Thyroid gland (tissue), 4 donors: ENCODE measurements around the gene TH. TPM values are rescaled to one million over a fixed set of nuclear protein-coding genes. Genes with fewer than 3 reads are reported as not detected.

Source experiments
- DNase-seq, 2 donors: peaks; one replicate each; pipeline ENCODE4 v3.0.0-alpha.2; 2019
- H3K27ac ChIP-seq, 3 donors: fragments of 200-600 bp; sonication (generic); 1 replicate in 2 of 3; 2 replicates in 1 of 3; pipeline ENCODE4 v1.5.1; 2016 to 2019; ENCODE audit warnings: mild to moderate bottlenecking in 1 of 3, moderate library complexity in 1 of 3
- H3K27me3 ChIP-seq: fragments of 200-600 bp; sonication (generic); one replicate; pipeline ENCODE4 v1.5.1; 2019
- H3K36me3 ChIP-seq, 2 donors: fragments of 200-600 bp; sonication (generic); one replicate each; pipeline ENCODE4 v1.5.1; 2016 to 2019
- H3K4me1 ChIP-seq, 2 donors: fragments of 200-600 bp; sonication (generic); one replicate each; pipeline ENCODE4 v1.5.1; 2017 to 2019
- H3K4me3 ChIP-seq, 3 donors: fragments of 200-600 bp; sonication (generic); replicated peaks in 1 of 3; 1 replicate in 2 of 3; 2 replicates in 1 of 3; pipeline ENCODE4 v1.5.1; 2016; ENCODE audit warnings: mild to moderate bottlenecking in 1 of 3
- H3K9me3 ChIP-seq: fragments of 200-600 bp; sonication (generic); one replicate; pipeline ENCODE4 v1.5.1; 2017
- CTCF ChIP-seq, 6 experiments: fragments of 200-600 bp in 3 of 6; fragments of 450-650 bp in 3 of 6; sonication (generic) in 3 of 6; IDR thresholded peaks; one replicate each; pipeline ENCODE4 v1.5.1; 2016 to 2019; ENCODE audit warnings: antibody characterized with exemption in 6 of 6, mild to moderate bottlenecking in 2 of 6, inconsistent platforms in 1 of 6, moderate library complexity in 1 of 6
- POLR2A ChIP-seq, 2 donors: fragments of 450-650 bp; IDR thresholded peaks; one replicate each; pipeline ENCODE4 v1.6.1; 2017; ENCODE audit warnings: antibody characterized with exemption in 2 of 2, mild to moderate bottlenecking in 2 of 2, moderate library complexity in 1 of 2
- WGBS, 2 donors: methylation state at CpG; one replicate each; pipeline ENCODE4 v1.1.5; 2017; 5-methylcytosine and 5-hydroxymethylcytosine counted together
- intact Hi-C: fragments of 100-400 bp; cut with DNase I; formaldehyde crosslinking; loops from one replicate; pipeline ENCODE4 v1.15.1; 2023
- total RNA-seq, 4 donors: library from RNA; depleted of rRNA; stranded (reverse); fragments of >200 nt; gene quantifications; one replicate each; pipeline ENCODE4 v1.2.3, GENCODE V29; 2016

TH gene
- total RNA-seq, 4 donors from 2014 or later = not detected

- WGBS, 2 donors = 12 to 18% methylated on average over 29 to 63 of the region's 102 CpGs
- no peak overlapping the region for H3K4me3 ChIP-seq
Measured at GRCh38 chr11:2140411-2141400, 30.9 kb downstream of the TH start.

GRCh38 chr11:2139621-2140337, 31.8 kb downstream of the TH start:
- H3K9me3 ChIP-seq = no peaks in the 10 kb centered on the region
- TF ChIP-seq CTCF (IDR thresholded peaks at IDR 0.05) (no peak), POLR2A (IDR thresholded peaks at IDR 0.05) (no peak)
- no peak overlapping the region for H3K4me3 ChIP-seq
- peaks cover 30% of the 10 kb centered on the region for H3K27me3 ChIP-seq
- no peaks in the 10 kb centered on the region for H3K36me3 ChIP-seq
- no peak for DNase-seq
- 4 to 13% methylated on average over 10 of the region's 57 CpGs for WGBS, 2 donors
- intact Hi-C loops = no loop called here
- H3K27ac ChIP-seq = no peak overlapping the region
- peaks cover 6 to 32% of the 10 kb centered on the region in 2 donors for H3K4me1 ChIP-seq

More at GRCh38 chr11:2140411-2141400, 30.9 kb downstream of the TH start:
- Histone ChIP-seq H3K27ac (no peak overlapping the region), H3K9me3 (no peaks in the 10 kb centered on the region), H3K4me1 (peaks cover 6 to 32% of the 10 kb centered on the region in 2 donors), H3K27me3 (peaks cover 31% of the 10 kb centered on the region), H3K36me3 (no peaks in the 10 kb centered on the region)
- intact Hi-C loops = no loop called here
- TF ChIP-seq CTCF (IDR thresholded peaks at IDR 0.05) = no peak
- no peak for TF ChIP-seq POLR2A (IDR thresholded peaks at IDR 0.05)
- no peak for DNase-seq

GRCh38 chr11:2139123-2139521, 32.5 kb downstream of the TH start, which contains the start of gene IGF2:
IGF2 (minus strand) TSS chr11:2139389; CDS start chr11:2135523, 3,866 bp downstream.
- no peak for TF ChIP-seq CTCF (IDR thresholded peaks at IDR 0.05)
- TF ChIP-seq POLR2A (IDR thresholded peaks at IDR 0.05) = no peak
- H3K4me3 ChIP-seq = peak within 1 kb of the TSS in 1 of 3 donors; percentile 14
- H3K9me3 ChIP-seq = no peaks in the 10 kb centered on the region
- intact Hi-C loops = no loop called here
- no CpG with 5 or more reads among the region's 62 CpGs for WGBS, 2 donors
- peaks cover 6 to 29% of the 10 kb centered on the region in 2 donors for H3K4me1 ChIP-seq
- DNase-seq = no peak
- H3K36me3 ChIP-seq = no peaks in the 10 kb centered on the region
- no peak within 1 kb of the TSS for H3K27ac ChIP-seq
- H3K27me3 ChIP-seq = peaks cover 30% of the 10 kb centered on the region

- peak in 1 of 2 donors; percentile 14 for DNase-seq
- H3K27ac ChIP-seq = no peak overlapping the region
- WGBS, 2 donors = 1 to 2% methylated on average over 28 to 43 of the region's 68 CpGs
- H3K36me3 ChIP-seq = no peaks in the 10 kb centered on the region
- H3K4me1 ChIP-seq = peaks cover 6 to 25% of the 10 kb centered on the region in 2 donors
- H3K27me3 ChIP-seq = peaks cover 30% of the 10 kb centered on the region
- intact Hi-C loops = no loop called here
- H3K4me3 ChIP-seq = peak overlapping the region in 1 of 3 donors; percentile 14
- TF ChIP-seq CTCF (IDR thresholded peaks at IDR 0.05) (no peak), POLR2A (IDR thresholded peaks at IDR 0.05) (no peak)
- no peaks in the 10 kb centered on the region for H3K9me3 ChIP-seq
Measured at GRCh38 chr11:2138431-2139122, 33.0 kb downstream of the TH start.
